ENCODE results near the gene MPPED2. TPM values are rescaled to one million over a fixed set of nuclear protein-coding genes. Genes with fewer than 3 reads are reported as not detected.

Gene MPPED2
- total RNA-seq, 4 donors from 2014 or later: 2.2 to 11.5 (median 4.7) TPM

DNA sequence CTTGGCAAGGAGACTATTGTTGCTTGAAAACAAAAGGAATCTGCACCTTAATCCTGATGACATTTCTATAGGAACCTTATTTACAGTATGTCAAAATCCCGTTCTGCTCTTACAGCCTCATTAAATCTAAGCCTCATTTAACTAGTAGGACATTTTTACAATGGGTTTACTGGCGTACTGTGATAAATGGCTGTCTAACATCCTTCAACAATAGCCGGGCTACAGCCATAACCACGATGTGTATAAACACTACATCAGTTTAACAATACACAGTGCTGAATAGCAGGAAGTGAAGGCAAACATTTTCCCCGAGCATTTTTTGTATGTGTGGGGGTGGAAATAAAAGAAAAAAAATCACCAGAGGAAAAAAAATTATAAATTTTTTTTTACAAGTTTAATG lies 132.0 kb downstream of the MPPED2 start:
- Histone ChIP-seq H3K9me3 (no peaks in the 10 kb centered on the region), H3K4me1 (peaks cover 0 to 21% (median 0%) of the 10 kb centered on the region in 4 donors), H3K27me3 (no peaks in the 10 kb centered on the region), H3K36me3 (no peaks in the 10 kb centered on the region), H3K27ac (no peak overlapping the region), H3K4me3 (no peak overlapping the region)
- 30 to 32% methylated on average over 5 of the region's 5 CpGs for WGBS, 2 donors
- TF ChIP-seq, protein P1, sequence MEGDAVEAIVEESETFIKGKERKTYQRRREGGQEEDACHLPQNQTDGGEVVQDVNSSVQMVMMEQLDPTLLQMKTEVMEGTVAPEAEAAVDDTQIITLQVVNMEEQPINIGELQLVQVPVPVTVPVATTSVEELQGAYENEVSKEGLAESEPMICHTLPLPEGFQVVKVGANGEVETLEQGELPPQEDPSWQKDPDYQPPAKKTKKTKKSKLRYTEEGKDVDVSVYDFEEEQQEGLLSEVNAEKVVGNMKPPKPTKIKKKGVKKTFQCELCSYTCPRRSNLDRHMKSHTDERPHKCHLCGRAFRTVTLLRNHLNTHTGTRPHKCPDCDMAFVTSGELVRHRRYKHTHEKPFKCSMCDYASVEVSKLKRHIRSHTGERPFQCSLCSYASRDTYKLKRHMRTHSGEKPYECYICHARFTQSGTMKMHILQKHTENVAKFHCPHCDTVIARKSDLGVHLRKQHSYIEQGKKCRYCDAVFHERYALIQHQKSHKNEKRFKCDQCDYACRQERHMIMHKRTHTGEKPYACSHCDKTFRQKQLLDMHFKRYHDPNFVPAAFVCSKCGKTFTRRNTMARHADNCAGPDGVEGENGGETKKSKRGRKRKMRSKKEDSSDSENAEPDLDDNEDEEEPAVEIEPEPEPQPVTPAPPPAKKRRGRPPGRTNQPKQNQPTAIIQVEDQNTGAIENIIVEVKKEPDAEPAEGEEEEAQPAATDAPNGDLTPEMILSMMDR (IDR thresholded peaks at IDR 0.05): no peak
- TF ChIP-seq POLR2A (IDR thresholded peaks at IDR 0.05) (no peak), EP300 (IDR thresholded peaks at IDR 0.05) (no peak)
- DNase-seq (ENCODE audit: low spot score in 2 of 2): no peak

DNA sequence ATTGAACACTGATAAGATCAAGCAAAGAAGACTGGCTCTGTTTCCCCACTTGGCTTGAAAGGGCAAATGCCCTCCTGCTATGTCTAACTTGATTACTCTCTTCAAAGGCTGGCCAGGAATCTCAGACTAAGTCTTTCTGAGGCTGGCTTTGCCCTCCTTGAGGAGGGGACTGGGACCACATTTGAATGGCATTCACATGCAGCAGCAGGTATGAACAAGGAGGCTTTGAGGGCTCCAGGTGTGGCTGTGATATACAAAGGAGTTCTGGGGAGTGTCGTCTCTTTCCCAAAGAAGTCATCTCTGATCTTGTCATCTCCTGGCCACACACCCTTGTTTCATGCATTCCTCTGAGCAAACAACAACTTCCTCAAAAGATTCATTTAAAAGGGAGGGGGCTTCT lies 132.4 kb downstream of the MPPED2 start:
- no peak for TF ChIP-seq EP300 (IDR thresholded peaks at IDR 0.05)
- no peak for TF ChIP-seq POLR2A (IDR thresholded peaks at IDR 0.05)
- TF ChIP-seq, protein P1 (IDR thresholded peaks at IDR 0.05): no peak
- no peak for DNase-seq (ENCODE audit: low spot score in 2 of 2)
- Histone ChIP-seq H3K27me3 (no peaks in the 10 kb centered on the region), H3K4me3 (no peak overlapping the region), H3K36me3 (no peaks in the 10 kb centered on the region), H3K9me3 (no peaks in the 10 kb centered on the region), H3K4me1 (peaks cover 0 to 21% (median 0%) of the 10 kb centered on the region in 4 donors), H3K27ac (no peak overlapping the region)
- WGBS, 2 donors: 81 to 94% methylated on average over 1 of the region's 1 CpG

DNA sequence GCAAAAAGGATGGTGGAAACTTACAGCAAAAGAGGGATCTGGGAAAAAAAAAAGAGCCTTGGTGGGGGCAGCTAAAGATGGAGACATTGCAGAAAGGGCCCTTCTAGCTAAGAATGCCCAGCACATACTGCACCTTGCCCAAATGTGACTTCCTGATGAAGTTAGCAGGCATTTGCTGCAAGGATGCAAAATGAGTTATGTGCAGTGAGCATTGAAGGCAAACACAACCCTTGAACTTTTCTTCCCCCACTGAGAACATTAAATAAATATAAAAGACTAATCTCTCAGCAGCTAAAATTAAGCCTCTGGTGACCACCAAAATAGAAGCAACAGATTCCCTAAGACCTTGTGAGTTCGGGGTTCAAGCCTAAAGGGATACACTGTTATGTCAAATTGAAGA lies 133.3 kb downstream of the MPPED2 start:
- DNase-seq (ENCODE audit: low spot score in 2 of 2): no peak
- Histone ChIP-seq H3K4me1 (peaks cover 0 to 21% (median 0%) of the 10 kb centered on the region in 4 donors), H3K9me3 (no peaks in the 10 kb centered on the region), H3K27ac (no peak overlapping the region), H3K36me3 (no peaks in the 10 kb centered on the region), H3K4me3 (no peak overlapping the region), H3K27me3 (no peaks in the 10 kb centered on the region)
- TF ChIP-seq EP300 (IDR thresholded peaks at IDR 0.05): no peak
- TF ChIP-seq POLR2A (IDR thresholded peaks at IDR 0.05): no peak
- TF ChIP-seq, protein P1 (IDR thresholded peaks at IDR 0.05): no peak
- WGBS, 2 donors: 67 to 76% methylated on average over 1 of the region's 1 CpG

DNA sequence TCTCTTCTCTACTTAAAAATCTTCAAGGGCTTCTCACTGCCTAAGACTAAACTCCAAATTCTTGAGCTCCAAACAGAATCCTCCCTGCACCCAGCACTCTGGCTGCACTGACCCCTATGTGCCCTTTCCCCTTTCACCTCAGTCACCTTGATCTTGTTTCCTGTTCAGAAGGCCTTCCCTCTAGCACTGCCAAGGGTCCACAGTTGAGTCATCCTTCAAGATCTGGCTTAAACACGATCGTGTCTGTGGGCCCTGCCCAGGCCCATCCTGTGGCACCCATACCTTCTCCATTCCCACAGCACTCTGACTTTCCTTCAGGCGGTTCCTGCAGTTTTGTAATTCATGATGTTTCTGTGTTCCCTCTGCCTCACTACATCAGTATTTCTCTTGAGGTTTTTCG lies 134.0 kb downstream of the MPPED2 start:
- TF ChIP-seq, protein P1 (IDR thresholded peaks at IDR 0.05): no peak
- no peak for TF ChIP-seq EP300 (IDR thresholded peaks at IDR 0.05)
- TF ChIP-seq POLR2A (IDR thresholded peaks at IDR 0.05): no peak
- Histone ChIP-seq H3K9me3 (no peaks in the 10 kb centered on the region), H3K27me3 (no peaks in the 10 kb centered on the region), H3K4me3 (no peak overlapping the region), H3K4me1 (peaks cover 0 to 21% (median 0%) of the 10 kb centered on the region in 4 donors), H3K36me3 (no peaks in the 10 kb centered on the region), H3K27ac (no peak overlapping the region)
- WGBS, 2 donors: 65 to 75% methylated on average over 4 of the region's 4 CpGs
- DNase-seq (ENCODE audit: low spot score in 2 of 2): no peak

- Histone ChIP-seq H3K4me1 (peaks cover 0 to 21% (median 0%) of the 10 kb centered on the region in 4 donors), H3K27ac (no peak overlapping the region), H3K9me3 (no peaks in the 10 kb centered on the region), H3K36me3 (no peaks in the 10 kb centered on the region), H3K27me3 (no peaks in the 10 kb centered on the region), H3K4me3 (no peak overlapping the region)
- TF ChIP-seq EP300 (IDR thresholded peaks at IDR 0.05) (no peak), POLR2A (IDR thresholded peaks at IDR 0.05) (no peak)
- TF ChIP-seq, protein P1 (IDR thresholded peaks at IDR 0.05): no peak
- 78 to 83% methylated on average over 5 of the region's 5 CpGs for WGBS, 2 donors
- DNase-seq (ENCODE audit: low spot score in 2 of 2): no peak
These were observed 134.5 kb downstream of the MPPED2 start for GRCh38 chr11:30451626-30452025.

Measured in tibial nerve (tissue), 4 donors.